ENCODE results near the gene IL17RC.

The IL17RC gene

DNA sequence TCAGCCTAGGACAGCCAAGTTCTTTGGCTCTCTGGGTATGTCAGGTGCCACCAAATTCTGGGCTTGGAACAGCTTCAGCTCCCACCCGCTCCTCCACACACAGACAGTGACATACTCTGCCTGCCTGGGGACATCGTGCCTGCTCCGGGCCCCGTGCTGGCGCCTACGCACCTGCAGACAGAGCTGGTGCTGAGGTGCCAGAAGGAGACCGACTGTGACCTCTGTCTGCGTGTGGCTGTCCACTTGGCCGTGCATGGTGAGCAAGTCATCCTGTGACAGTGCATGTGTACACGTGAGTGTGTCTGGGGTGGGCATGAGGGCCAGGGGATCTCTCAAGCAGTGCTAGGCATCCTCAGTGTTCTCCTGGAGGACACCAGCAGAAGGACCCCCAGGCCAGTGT is 922 bp downstream of the IL17RC start:
- no peaks in the 10 kb centered on the region for H4K20me1 ChIP-seq (ENCODE audit: insufficient read depth, low read length)
- H3F3A ChIP-seq (ENCODE audit: insufficient read depth, low read length): no peaks in the 10 kb centered on the region
- H3K36me3 ChIP-seq (replicated peaks; ENCODE audit: insufficient read depth, low read length): no peaks in the 10 kb centered on the region
- no peak overlapping the region for H3K27ac ChIP-seq (ENCODE audit: low read length)
- peaks cover 5% of the 10 kb centered on the region; the same call in 1 of the 2 replicates for H3K4me1 ChIP-seq (ENCODE audit: low read length)
- H3K4me2 ChIP-seq (ENCODE audit: low read depth, low read length): no peak overlapping the region
- H3K9me2 ChIP-seq (replicated peaks; ENCODE audit: insufficient read depth, low read length): no peaks in the 10 kb centered on the region
- no peaks in the 10 kb centered on the region for H3K79me2 ChIP-seq (ENCODE audit: low read length)
- no peak overlapping the region for H3K9ac ChIP-seq (ENCODE audit: low read length)
- DNase-seq: no peak
- H2AFZ ChIP-seq (ENCODE audit: low read length): no peak overlapping the region
- TF ChIP-seq, protein P1, sequence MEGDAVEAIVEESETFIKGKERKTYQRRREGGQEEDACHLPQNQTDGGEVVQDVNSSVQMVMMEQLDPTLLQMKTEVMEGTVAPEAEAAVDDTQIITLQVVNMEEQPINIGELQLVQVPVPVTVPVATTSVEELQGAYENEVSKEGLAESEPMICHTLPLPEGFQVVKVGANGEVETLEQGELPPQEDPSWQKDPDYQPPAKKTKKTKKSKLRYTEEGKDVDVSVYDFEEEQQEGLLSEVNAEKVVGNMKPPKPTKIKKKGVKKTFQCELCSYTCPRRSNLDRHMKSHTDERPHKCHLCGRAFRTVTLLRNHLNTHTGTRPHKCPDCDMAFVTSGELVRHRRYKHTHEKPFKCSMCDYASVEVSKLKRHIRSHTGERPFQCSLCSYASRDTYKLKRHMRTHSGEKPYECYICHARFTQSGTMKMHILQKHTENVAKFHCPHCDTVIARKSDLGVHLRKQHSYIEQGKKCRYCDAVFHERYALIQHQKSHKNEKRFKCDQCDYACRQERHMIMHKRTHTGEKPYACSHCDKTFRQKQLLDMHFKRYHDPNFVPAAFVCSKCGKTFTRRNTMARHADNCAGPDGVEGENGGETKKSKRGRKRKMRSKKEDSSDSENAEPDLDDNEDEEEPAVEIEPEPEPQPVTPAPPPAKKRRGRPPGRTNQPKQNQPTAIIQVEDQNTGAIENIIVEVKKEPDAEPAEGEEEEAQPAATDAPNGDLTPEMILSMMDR (IDR thresholded peaks at IDR 0.05; ENCODE audit: low read length): no peak
- no peak for TF ChIP-seq EZH2 (optimal IDR thresholded peaks at IDR 0.05; ENCODE audit: low read depth, low read length)
- TF ChIP-seq EZH2phosphoT487 (IDR thresholded peaks at IDR 0.05; ENCODE audit: low read length): no peak
- no peaks in the 10 kb centered on the region for H3K27me3 ChIP-seq (replicated peaks; ENCODE audit: insufficient read depth, low read length)
- H3K4me3 ChIP-seq (ENCODE audit: low read length): no peak overlapping the region
- no peaks in the 10 kb centered on the region for H3K9me3 ChIP-seq (replicated peaks; ENCODE audit: insufficient read depth, low read length)

DNA sequence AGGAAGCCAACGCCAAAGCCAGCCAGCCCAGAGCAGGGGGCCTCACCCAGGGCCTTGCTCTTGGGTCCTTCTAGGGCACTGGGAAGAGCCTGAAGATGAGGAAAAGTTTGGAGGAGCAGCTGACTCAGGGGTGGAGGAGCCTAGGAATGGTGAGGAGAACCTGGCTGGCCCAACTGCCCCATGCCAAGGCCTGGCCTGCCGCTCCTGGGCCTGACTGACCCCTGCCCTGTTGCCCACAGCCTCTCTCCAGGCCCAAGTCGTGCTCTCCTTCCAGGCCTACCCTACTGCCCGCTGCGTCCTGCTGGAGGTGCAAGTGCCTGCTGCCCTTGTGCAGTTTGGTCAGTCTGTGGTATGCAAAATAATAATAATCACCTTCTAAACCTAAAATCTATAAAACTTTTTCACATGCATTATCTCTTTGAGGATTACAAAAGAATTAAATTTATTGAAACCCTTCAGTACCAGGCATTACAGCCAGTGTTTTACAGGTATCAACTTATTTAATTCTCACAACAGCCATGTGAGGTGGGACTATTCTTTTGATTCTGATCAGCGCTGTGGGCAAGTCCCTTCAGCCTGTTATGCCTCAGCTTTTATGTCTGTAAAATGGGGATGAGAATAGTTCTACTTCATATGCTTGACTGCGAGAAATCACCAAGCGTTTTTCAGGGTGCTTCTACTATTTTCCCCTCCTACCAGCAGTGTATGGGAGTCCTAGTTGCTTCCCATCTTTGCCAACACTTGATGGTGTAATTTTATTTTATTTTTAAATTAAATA is 1.6 kb downstream of the IL17RC start:
- DNase-seq: no peak
- H3K9me3 ChIP-seq (replicated peaks; ENCODE audit: insufficient read depth, low read length): no peaks in the 10 kb centered on the region
- peaks cover 5% of the 10 kb centered on the region; the same call in 1 of the 2 replicates for H3K4me1 ChIP-seq (ENCODE audit: low read length)
- no peak overlapping the region for H3K27ac ChIP-seq (ENCODE audit: low read length)
- no peak overlapping the region for H3K4me3 ChIP-seq (ENCODE audit: low read length)
- no peaks in the 10 kb centered on the region for H4K20me1 ChIP-seq (ENCODE audit: insufficient read depth, low read length)
- no peaks in the 10 kb centered on the region for H3K36me3 ChIP-seq (replicated peaks; ENCODE audit: insufficient read depth, low read length)
- H3F3A ChIP-seq (ENCODE audit: insufficient read depth, low read length): no peaks in the 10 kb centered on the region
- TF ChIP-seq EZH2phosphoT487 (IDR thresholded peaks at IDR 0.05; ENCODE audit: low read length) (no peak), EZH2 (optimal IDR thresholded peaks at IDR 0.05; ENCODE audit: low read depth, low read length) (no peak)
- TF ChIP-seq, protein P1 (IDR thresholded peaks at IDR 0.05; ENCODE audit: low read length): no peak
- H2AFZ ChIP-seq (ENCODE audit: low read length): no peak overlapping the region
- H3K27me3 ChIP-seq (replicated peaks; ENCODE audit: insufficient read depth, low read length): no peaks in the 10 kb centered on the region; the same call in 1 of the 2 replicates
- no peak overlapping the region for H3K4me2 ChIP-seq (ENCODE audit: low read depth, low read length)
- no peaks in the 10 kb centered on the region for H3K79me2 ChIP-seq (ENCODE audit: low read length)
- no peak overlapping the region for H3K9ac ChIP-seq (ENCODE audit: low read length)
- H3K9me2 ChIP-seq (replicated peaks; ENCODE audit: insufficient read depth, low read length): no peaks in the 10 kb centered on the region

DNA sequence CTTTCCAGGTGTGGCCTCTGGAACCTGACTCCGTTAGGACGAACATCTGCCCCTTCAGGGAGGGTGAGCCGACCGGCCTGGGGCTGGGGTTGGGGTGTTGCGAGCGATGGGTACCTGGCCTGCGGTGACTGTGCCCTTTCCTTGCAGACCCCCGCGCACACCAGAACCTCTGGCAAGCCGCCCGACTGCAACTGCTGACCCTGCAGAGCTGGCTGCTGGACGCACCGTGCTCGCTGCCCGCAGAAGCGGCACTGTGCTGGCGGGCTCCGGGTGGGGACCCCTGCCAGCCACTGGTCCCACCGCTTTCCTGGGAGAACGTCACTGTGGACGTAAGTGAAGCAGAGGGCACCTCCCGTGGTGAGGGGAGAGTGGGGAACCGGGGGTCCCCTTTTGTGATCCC is 11.3 kb downstream of the IL17RC start:
- no peaks in the 10 kb centered on the region for H4K20me1 ChIP-seq (ENCODE audit: insufficient read depth, low read length)
- no peaks in the 10 kb centered on the region for H3K9me2 ChIP-seq (replicated peaks; ENCODE audit: insufficient read depth, low read length)
- no peaks in the 10 kb centered on the region for H3K4me1 ChIP-seq (ENCODE audit: low read length)
- H3F3A ChIP-seq (ENCODE audit: insufficient read depth, low read length): peaks cover 3% of the 10 kb centered on the region; the same call in 1 of the 2 replicates
- no peak overlapping the region for H3K9ac ChIP-seq (ENCODE audit: low read length)
- H3K27me3 ChIP-seq (replicated peaks; ENCODE audit: insufficient read depth, low read length): no peaks in the 10 kb centered on the region; the same call in 1 of the 2 replicates
- H3K27ac ChIP-seq (ENCODE audit: low read length): no peak overlapping the region
- DNase-seq: no peak
- no peak overlapping the region for H3K4me3 ChIP-seq (ENCODE audit: low read length)
- H2AFZ ChIP-seq (ENCODE audit: low read length): no peak overlapping the region
- H3K36me3 ChIP-seq (replicated peaks; ENCODE audit: insufficient read depth, low read length): no peaks in the 10 kb centered on the region
- no peaks in the 10 kb centered on the region for H3K79me2 ChIP-seq (ENCODE audit: low read length)
- TF ChIP-seq EZH2 (optimal IDR thresholded peaks at IDR 0.05; ENCODE audit: low read depth, low read length) (no peak), EZH2phosphoT487 (IDR thresholded peaks at IDR 0.05; ENCODE audit: low read length) (no peak)
- TF ChIP-seq, protein P1 (IDR thresholded peaks at IDR 0.05; ENCODE audit: low read length): no peak
- no peaks in the 10 kb centered on the region for H3K9me3 ChIP-seq (replicated peaks; ENCODE audit: insufficient read depth, low read length)
- no peak overlapping the region for H3K4me2 ChIP-seq (ENCODE audit: low read depth, low read length)
